Thyroid gland (tissue), 4 donors: ENCODE measurements around the gene TBC1D20.

ENCODE experiments used
- CTCF ChIP-seq, 6 experiments: fragments of 200-600 bp in 3 of 6; fragments of 450-650 bp in 3 of 6; sonication (generic) in 3 of 6; IDR thresholded peaks; one replicate each; pipeline ENCODE4 v1.5.1; 2016 to 2019; ENCODE audit warnings: antibody characterized with exemption in 6 of 6, mild to moderate bottlenecking in 2 of 6, inconsistent platforms in 1 of 6, moderate library complexity in 1 of 6
- POLR2A ChIP-seq, 2 donors: fragments of 450-650 bp; IDR thresholded peaks; one replicate each; pipeline ENCODE4 v1.6.1; 2017; ENCODE audit warnings: antibody characterized with exemption in 2 of 2, mild to moderate bottlenecking in 2 of 2, moderate library complexity in 1 of 2

- no peak for TF ChIP-seq CTCF (IDR thresholded peaks at IDR 0.05)
- no peak for TF ChIP-seq POLR2A (IDR thresholded peaks at IDR 0.05)
These were observed 33.6 kb downstream of the TBC1D20 start for GRCh38 chr20:428658-429200.
